Heart right ventricle (tissue), 16 donors: ENCODE measurements around the gene PADI2. TPM values are rescaled to one million over a fixed set of nuclear protein-coding genes. Genes with fewer than 3 reads are reported as not detected.

Experiments used
- ATAC-seq, 8 donors: fragments of 200-7000 bp; cut with Tn5 transposase; one replicate each; pipeline ENCODE4 v1.9.1; 2020; ENCODE audit warnings: mild to moderate bottlenecking in 8 of 8, moderate library complexity in 8 of 8, moderate number of reproducible peaks in 1 of 8
- DNase-seq, 2 donors: peaks; one replicate each; pipeline ENCODE4 v3.0.0-alpha.2; 2020
- H3K27ac ChIP-seq, 10 donors: fragments of 200-600 bp; sonication (generic) in 2 of 10; one replicate each; pipeline versions ENCODE4 v1.5.0 to v1.8.0; 2020 to 2022; ENCODE audit warnings: mild to moderate bottlenecking in 3 of 10
- H3K27me3 ChIP-seq, 7 donors: fragments of 200-600 bp; one replicate each; pipeline ENCODE4 v1.8.0; 2021 to 2022; ENCODE audit warnings: mild to moderate bottlenecking in 2 of 7
- H3K36me3 ChIP-seq, 9 donors: fragments of 200-600 bp; sonication (generic) in 1 of 9; one replicate each; pipeline versions ENCODE4 v1.5.0 to v1.8.0; 2020 to 2022; ENCODE audit warnings: mild to moderate bottlenecking in 2 of 9
- H3K4me1 ChIP-seq, 9 donors: fragments of 200-600 bp; sonication (generic) in 1 of 9; one replicate each; pipeline versions ENCODE4 v1.5.0 to v1.8.0; 2020 to 2022; ENCODE audit warnings: mild to moderate bottlenecking in 4 of 9
- H3K4me3 ChIP-seq, 10 donors: fragments of 200-600 bp; sonication (generic) in 2 of 10; one replicate each; pipeline versions ENCODE4 v1.5.0 to v1.8.0; 2020 to 2022; ENCODE audit warnings: mild to moderate bottlenecking in 7 of 10, moderate library complexity in 2 of 10
- H3K9me3 ChIP-seq, 11 donors: fragments of 200-600 bp in 10 of 11; sonication (generic) in 2 of 11; one replicate each; pipeline versions ENCODE4 v1.5.0 to v1.8.0; 2013 to 2022; ENCODE audit warnings: mild to moderate bottlenecking in 2 of 11, control low read depth in 1 of 11, moderate library complexity in 1 of 11
- WGBS, 2 donors: extraction: QIAGEN DNeasy Blood & Tissue Kit; methylation state at CpG; one replicate each; pipeline ENCODE4 v1.1.7; 2013; ENCODE audit warnings: inconsistent platforms in 1 of 2; 5-methylcytosine and 5-hydroxymethylcytosine counted together
- intact Hi-C, 10 donors: fragments of 100-400 bp; cut with DNase I; formaldehyde crosslinking; loops; one replicate each; pipeline versions ENCODE4 v1.11.1 to v1.14.2; 2022
- polyA plus RNA-seq, 2 donors: library from polyadenylated mRNA; stranded (reverse); fragments of 200-250 nt; gene quantifications; one replicate each; pipeline ENCODE4 v1.2.3, GENCODE V29; 2013
- total RNA-seq, 10 donors: library from RNA; stranded (reverse); fragmentation: NEBNext Ultra II Directional in 3 of 10; extraction: Animal tissue kit (Norgen Biotek cat#: 25700) in 3 of 10; gene quantifications; one replicate each; pipeline versions ENCODE4 v1.2.1 to v1.2.4, GENCODE V29; 2021 to 2023
- TF ChIP-seq, protein P1 (sequence below), 9 donors: fragments of 200-600 bp; sonication (generic) in 2 of 9; IDR thresholded peaks; one replicate each; pipeline versions ENCODE4 v1.5.0 to v1.8.0; 2021 to 2022; ENCODE audit warnings: antibody characterized with exemption in 9 of 9, mild to moderate bottlenecking in 5 of 9, moderate library complexity in 1 of 9
- donor health status: Arrhythmogenic right ventricular cardiomyopathy.
- donor health status: ischemic (EF 13 %, LVEDD 7.1; RV severe dilation, severe dysfunction).
- donor health status: healthy with polysubstance abuse.
- donor health status: DM: no; HTN: yes; CAD: no.
- donor health status: DM: no; HTN: no; CAD: no.
- donor health status: ischemic (EF 25% LVEDD 6.9; RV normal size, moderate dysfunction).
- donor health status: ischemic (EF 25% LVEDD 5.7; RV mildly dilated, moderate dysfunction).
- donor health status: healthy.
- donor health status: DM: yes; HTN: yes; CAD: no.
- donor health status: Ischemic cardiomyopathy.
- donor health status: ischemic (EF 35%, LVEDD 5.7; RV mildly dilated, moderate dysfunction).
- donor health status: nonischemic (EF 11% LVEDD 7.7; RV severe dilation, severe dysfunction).
- donor health status: DM: yes; HTN: yes; CAD: no.
- donor health status: PGD.
- donor health status: ischemic (EF 29% LVEDD 5.4; RV normal size, mild dysfunction).
- donor health status: nonischemic (EF 23%, LVEDD 6.1; RV moderate dilation, normal function).

PADI2 gene
- total and polyA plus RNA-seq, 12 donors, result 0.07 to 1.1 (median 0.47) TPM

GRCh38 chr1:17061892-17062291 lies 57.4 kb downstream of the PADI2 start:
- peaks cover 0 to 63% (median 7%) of the 10 kb centered on the region in 9 donors for H3K4me1 ChIP-seq
- H3K27ac ChIP-seq, result peak overlapping the region in 1 of 10 donors; percentile 55
- DNase-seq (no peak), ATAC-seq (no peak)
- H3K27me3 ChIP-seq, result peaks cover 0 to 5% (median 0%) of the 10 kb centered on the region in 7 donors
- TF ChIP-seq, protein P1, sequence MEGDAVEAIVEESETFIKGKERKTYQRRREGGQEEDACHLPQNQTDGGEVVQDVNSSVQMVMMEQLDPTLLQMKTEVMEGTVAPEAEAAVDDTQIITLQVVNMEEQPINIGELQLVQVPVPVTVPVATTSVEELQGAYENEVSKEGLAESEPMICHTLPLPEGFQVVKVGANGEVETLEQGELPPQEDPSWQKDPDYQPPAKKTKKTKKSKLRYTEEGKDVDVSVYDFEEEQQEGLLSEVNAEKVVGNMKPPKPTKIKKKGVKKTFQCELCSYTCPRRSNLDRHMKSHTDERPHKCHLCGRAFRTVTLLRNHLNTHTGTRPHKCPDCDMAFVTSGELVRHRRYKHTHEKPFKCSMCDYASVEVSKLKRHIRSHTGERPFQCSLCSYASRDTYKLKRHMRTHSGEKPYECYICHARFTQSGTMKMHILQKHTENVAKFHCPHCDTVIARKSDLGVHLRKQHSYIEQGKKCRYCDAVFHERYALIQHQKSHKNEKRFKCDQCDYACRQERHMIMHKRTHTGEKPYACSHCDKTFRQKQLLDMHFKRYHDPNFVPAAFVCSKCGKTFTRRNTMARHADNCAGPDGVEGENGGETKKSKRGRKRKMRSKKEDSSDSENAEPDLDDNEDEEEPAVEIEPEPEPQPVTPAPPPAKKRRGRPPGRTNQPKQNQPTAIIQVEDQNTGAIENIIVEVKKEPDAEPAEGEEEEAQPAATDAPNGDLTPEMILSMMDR (IDR thresholded peaks at IDR 0.05), result no peak
- H3K36me3 ChIP-seq, result no peaks in the 10 kb centered on the region
- intact Hi-C loops, result loop anchor here in 5 of 10 donors (2.0 to 10.0 kb wide), 6 partner anchors 35 to 343 kb away; no protein-coding TSS in a partner anchor
- WGBS, 2 donors, result 70 to 71% methylated on average over 2 of the region's 2 CpGs
- H3K9me3 ChIP-seq, result peaks cover 0 to 14% (median 8%) of the 10 kb centered on the region in 11 donors
- H3K4me3 ChIP-seq, result no peak overlapping the region

GRCh38 chr1:17061486-17061885 lies 57.8 kb downstream of the PADI2 start:
- 75 to 76% methylated on average over 3 of the region's 3 CpGs for WGBS, 2 donors
- TF ChIP-seq, protein P1 (IDR thresholded peaks at IDR 0.05), result no peak
- ATAC-seq (no peak), DNase-seq (no peak)
- H3K9me3 ChIP-seq, result peaks cover 0 to 14% (median 8%) of the 10 kb centered on the region in 11 donors
- peaks cover 0 to 5% (median 0%) of the 10 kb centered on the region in 7 donors for H3K27me3 ChIP-seq
- peaks cover 0 to 62% (median 7%) of the 10 kb centered on the region in 9 donors for H3K4me1 ChIP-seq
- H3K36me3 ChIP-seq, result no peaks in the 10 kb centered on the region
- H3K4me3 ChIP-seq, result no peak overlapping the region
- intact Hi-C loops, result loop anchor here in 5 of 10 donors (2.0 to 10.0 kb wide), 5 partner anchors 63 to 343 kb away; no protein-coding TSS in a partner anchor
- peak overlapping the region in 1 of 10 donors; percentile 72 for H3K27ac ChIP-seq

- Histone ChIP-seq H3K27ac (peak overlapping the region in 1 of 10 donors; percentile 72), H3K4me3 (no peak overlapping the region), H3K27me3 (peaks cover 0 to 5% (median 0%) of the 10 kb centered on the region in 7 donors), H3K9me3 (peaks cover 0 to 9% (median 7%) of the 10 kb centered on the region in 11 donors), H3K4me1 (peaks cover 0 to 52% (median 7%) of the 10 kb centered on the region in 9 donors), H3K36me3 (no peaks in the 10 kb centered on the region)
- intact Hi-C loops, result loop anchor here in 6 of 10 donors (1.0 to 10.0 kb wide), 6 partner anchors 64 to 344 kb away; no protein-coding TSS in a partner anchor
- DNase-seq, result no peak
- TF ChIP-seq, protein P1 (IDR thresholded peaks at IDR 0.05), result no peak
- WGBS, 2 donors, result 48 to 53% methylated on average over 11 of the region's 11 CpGs
- no peak for ATAC-seq
Observed at GRCh38 chr1:17060306-17060749, 58.9 kb downstream of the PADI2 start.

DNA sequence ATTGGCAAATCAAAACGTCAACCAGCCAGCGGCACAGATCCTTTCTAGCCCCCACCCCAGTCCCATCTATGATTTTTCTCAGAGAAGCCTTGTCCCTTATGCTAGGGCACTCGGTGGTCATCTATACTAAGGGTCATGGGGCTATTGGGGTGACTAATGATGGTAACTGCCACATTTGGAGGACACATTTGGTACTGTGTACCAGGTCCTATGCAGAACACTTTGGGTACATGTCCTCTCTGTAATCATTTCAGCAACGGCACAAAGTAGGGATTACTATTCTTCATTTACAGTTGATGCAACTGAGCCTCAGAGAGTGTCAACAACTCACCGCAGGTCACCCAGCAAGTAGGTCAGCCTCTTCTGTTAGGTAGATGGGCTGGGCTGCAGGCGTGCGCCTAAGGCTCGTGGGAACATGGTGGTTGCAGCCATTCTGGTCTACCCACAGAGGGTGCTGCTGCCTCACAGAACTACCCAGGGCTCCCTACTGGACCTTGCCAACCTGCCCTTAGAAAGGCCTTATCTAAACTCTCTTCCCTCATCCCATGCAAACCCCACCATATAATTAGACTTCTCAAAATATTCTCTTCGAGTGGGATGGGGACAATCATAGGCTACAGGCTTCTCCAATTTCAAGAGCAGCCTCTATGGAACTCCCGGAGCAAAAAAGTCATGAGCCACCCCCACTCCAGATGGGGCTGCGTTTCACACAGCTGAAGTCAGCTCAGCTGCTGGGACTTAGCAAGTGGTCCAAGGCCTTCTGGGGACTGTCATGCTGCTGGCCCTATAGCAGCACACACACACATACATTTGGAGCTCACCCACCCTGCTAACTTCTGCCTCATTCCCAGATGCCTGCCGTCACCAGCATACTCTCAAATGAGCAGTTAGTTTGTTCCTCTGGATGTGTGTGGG lies 59.6 kb downstream of the PADI2 start:
- H3K4me1 ChIP-seq, result peaks cover 0 to 49% (median 7%) of the 10 kb centered on the region in 9 donors
- DNase-seq, result peak; percentile 43 to 53
- TF ChIP-seq, protein P1 (IDR thresholded peaks at IDR 0.05), result peak; percentile 41 to 73 (median 67)
- intact Hi-C loops, result loop anchor here in 9 of 10 donors (1.0 to 10.0 kb wide), 7 partner anchors 65 to 345 kb away; no protein-coding TSS in a partner anchor
- H3K27ac ChIP-seq, result peak overlapping the region in 1 of 10 donors; percentile 72
- ATAC-seq, result peak; percentile 59 to 88 (median 84)
- H3K27me3 ChIP-seq, result peaks cover 0 to 5% (median 0%) of the 10 kb centered on the region in 7 donors
- no peaks in the 10 kb centered on the region for H3K36me3 ChIP-seq
- 35% methylated on average over 12 of the region's 12 CpGs for WGBS, 2 donors
- peaks cover 0 to 2% (median under 1%) of the 10 kb centered on the region in 11 donors for H3K9me3 ChIP-seq
- no peak overlapping the region for H3K4me3 ChIP-seq
